Uterus (tissue), 2 donors: ENCODE results near the gene MMD.

Source experiments
- POLR2A ChIP-seq, 2 donors: fragments of 450-650 bp; IDR thresholded peaks; one replicate each; pipeline ENCODE4 v1.6.1; 2016; ENCODE audit warnings: antibody characterized with exemption in 2 of 2, mild to moderate bottlenecking in 1 of 2, moderate library complexity in 1 of 2
- TF ChIP-seq, protein P1 (sequence below), 4 experiments: fragments of 200-600 bp in 2 of 4; fragments of 450-650 bp in 2 of 4; sonication (generic) in 2 of 4; IDR thresholded peaks; one replicate each; pipeline ENCODE4 v1.5.1; 2016 to 2019; ENCODE audit warnings: antibody characterized with exemption in 4 of 4, mild to moderate bottlenecking in 2 of 4, moderate library complexity in 1 of 4

DNA sequence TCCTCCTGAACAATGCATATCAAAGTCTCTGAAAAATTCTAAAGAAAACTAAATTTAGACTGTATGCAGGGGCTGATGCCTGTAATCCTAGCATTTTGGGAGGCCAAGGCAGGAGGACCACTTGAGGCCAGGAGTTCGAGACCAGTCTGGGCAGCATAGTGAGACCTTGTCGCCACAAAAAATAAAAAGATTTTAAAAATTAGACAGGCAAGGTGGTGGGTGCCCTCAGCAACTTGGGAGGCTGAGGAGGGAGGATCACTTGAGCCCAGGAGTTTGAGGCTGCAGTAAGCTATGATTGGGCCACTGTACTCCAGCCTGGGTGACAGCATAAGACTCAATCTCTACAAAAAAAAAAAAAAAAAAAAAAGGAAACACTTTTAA is 30.1 kb upstream of the MMD start:
- TF ChIP-seq POLR2A (IDR thresholded peaks at IDR 0.05): no peak
- TF ChIP-seq, protein P1, sequence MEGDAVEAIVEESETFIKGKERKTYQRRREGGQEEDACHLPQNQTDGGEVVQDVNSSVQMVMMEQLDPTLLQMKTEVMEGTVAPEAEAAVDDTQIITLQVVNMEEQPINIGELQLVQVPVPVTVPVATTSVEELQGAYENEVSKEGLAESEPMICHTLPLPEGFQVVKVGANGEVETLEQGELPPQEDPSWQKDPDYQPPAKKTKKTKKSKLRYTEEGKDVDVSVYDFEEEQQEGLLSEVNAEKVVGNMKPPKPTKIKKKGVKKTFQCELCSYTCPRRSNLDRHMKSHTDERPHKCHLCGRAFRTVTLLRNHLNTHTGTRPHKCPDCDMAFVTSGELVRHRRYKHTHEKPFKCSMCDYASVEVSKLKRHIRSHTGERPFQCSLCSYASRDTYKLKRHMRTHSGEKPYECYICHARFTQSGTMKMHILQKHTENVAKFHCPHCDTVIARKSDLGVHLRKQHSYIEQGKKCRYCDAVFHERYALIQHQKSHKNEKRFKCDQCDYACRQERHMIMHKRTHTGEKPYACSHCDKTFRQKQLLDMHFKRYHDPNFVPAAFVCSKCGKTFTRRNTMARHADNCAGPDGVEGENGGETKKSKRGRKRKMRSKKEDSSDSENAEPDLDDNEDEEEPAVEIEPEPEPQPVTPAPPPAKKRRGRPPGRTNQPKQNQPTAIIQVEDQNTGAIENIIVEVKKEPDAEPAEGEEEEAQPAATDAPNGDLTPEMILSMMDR (IDR thresholded peaks at IDR 0.05): no peak
